HG02852 (cell line): ENCODE data around the gene DNAJA4.
"Not testable (repeated sequence)": the region's sequence is repeated elsewhere in the genome, so short reads cannot be mapped to it uniquely, and the experiment has no call there.

ENCODE experiments used
- ATAC-seq: cut with Tn5 transposase; IDR thresholded peaks from one replicate; pipeline ENCODE4 v1.9.1; 2021; ENCODE audit warnings: mild to moderate bottlenecking, moderate library complexity; ENCODE audit not compliant: unreplicated experiment

The DNAJA4 gene

GRCh38 chr15:78243491-78243941 lies 20.8 kb upstream of the DNAJA4 start:
- ATAC-seq = no peak

- no peak for ATAC-seq
Observed at GRCh38 chr15:78244101-78244500, 20.3 kb upstream of the DNAJA4 start.

- ATAC-seq = no peak
Observed at GRCh38 chr15:78244893-78245292, 19.5 kb upstream of the DNAJA4 start.

GRCh38 chr15:78245392-78245791 lies 19.0 kb upstream of the DNAJA4 start:
- not testable (repeated sequence) for ATAC-seq

- not testable (repeated sequence) for ATAC-seq
Observed at GRCh38 chr15:78245976-78246620, 18.3 kb upstream of the DNAJA4 start.

- ATAC-seq = no peak
Observed at GRCh38 chr15:78247911-78248310, 16.5 kb upstream of the DNAJA4 start.

- ATAC-seq = no peak
Observed at GRCh38 chr15:78249131-78249530, 15.2 kb upstream of the DNAJA4 start.

GRCh38 chr15:78251136-78251535 lies 13.2 kb upstream of the DNAJA4 start:
- ATAC-seq = no peak

- ATAC-seq = no peak
Observed at GRCh38 chr15:78255421-78256043, 8.8 kb upstream of the DNAJA4 start.

GRCh38 chr15:78256044-78256437 lies 8.3 kb upstream of the DNAJA4 start:
- no peak for ATAC-seq

- no peak for ATAC-seq
Observed at GRCh38 chr15:78257681-78258080, 6.7 kb upstream of the DNAJA4 start.

- ATAC-seq = no peak
Observed at GRCh38 chr15:78259232-78259631, 5.1 kb upstream of the DNAJA4 start.

- no peak for ATAC-seq
Observed at GRCh38 chr15:78260489-78260888, 3.9 kb upstream of the DNAJA4 start.

- ATAC-seq = no peak
Observed at GRCh38 chr15:78261062-78261461, 3.3 kb upstream of the DNAJA4 start.

GRCh38 chr15:78263351-78263781 lies 996 bp upstream of the DNAJA4 start:
- ATAC-seq = no peak

- no peak for ATAC-seq
Observed at GRCh38 chr15:78263907-78264303, 457 bp upstream of the DNAJA4 start.

GRCh38 chr15:78265137-78265460 lies 737 bp downstream of the DNAJA4 start:
- no peak for ATAC-seq

GRCh38 chr15:78265752-78266224 lies 1.4 kb downstream of the DNAJA4 start:
- ATAC-seq = no peak

GRCh38 chr15:78266229-78266628 lies 1.9 kb downstream of the DNAJA4 start:
- no peak for ATAC-seq

- no peak for ATAC-seq
Observed at GRCh38 chr15:78266806-78267205, 2.4 kb downstream of the DNAJA4 start.

GRCh38 chr15:78272316-78272715 lies 8.0 kb downstream of the DNAJA4 start:
- no peak for ATAC-seq

GRCh38 chr15:78272776-78273175 lies 8.4 kb downstream of the DNAJA4 start:
- ATAC-seq = no peak

GRCh38 chr15:78274994-78275393 lies 10.6 kb downstream of the DNAJA4 start:
- no peak for ATAC-seq
